Progenitor cell of endocrine pancreas (in vitro differentiated cells): ENCODE measurements around the gene TNNI2. TPM values are rescaled to one million over a fixed set of nuclear protein-coding genes. Genes with fewer than 3 reads are reported as not detected.
A peak's percentile ranks its signal among the peaks of the same experiment; 100 is the strongest.

ENCODE experiments used
- DNase-seq: peaks from one replicate; pipeline ENCODE4 v3.0.0; 2021; ENCODE audit warnings: low spot score; ENCODE audit not compliant: unreplicated experiment
- H3K27ac Mint-ChIP-seq: 2 replicates; pipeline ENCODE4 v1.8.0; 2021; ENCODE audit warnings: mild to moderate bottlenecking, moderate library complexity, mixed read lengths
- H3K27me3 Mint-ChIP-seq: 2 replicates; pipeline ENCODE4 v1.8.0; 2021; ENCODE audit warnings: mixed read lengths
- H3K36me3 Mint-ChIP-seq: 2 replicates; pipeline ENCODE4 v1.8.0; 2022; ENCODE audit warnings: mixed read lengths; ENCODE audit not compliant: insufficient read depth
- H3K4me1 Mint-ChIP-seq: 2 replicates; pipeline ENCODE4 v1.8.0; 2021; ENCODE audit warnings: low read depth, mixed read lengths
- H3K4me3 Mint-ChIP-seq: 2 replicates; pipeline ENCODE4 v1.8.0; 2021; ENCODE audit warnings: low read depth, mild to moderate bottlenecking, moderate library complexity, mixed read lengths
- H3K9me3 Mint-ChIP-seq: 2 replicates; pipeline ENCODE4 v1.8.0; 2021; ENCODE audit warnings: low read depth, mixed read lengths
- long read RNA-seq: library from polyadenylated mRNA; unstranded; transcript quantifications from one replicate; pipeline ENCODE4 v2.0.0, GENCODE V29; 2020
- total RNA-seq: library from RNA; stranded (reverse); gene quantifications from 2 replicates; pipeline ENCODE4 v1.2.1, GENCODE V29; 2021
- TF ChIP-seq, protein P1 (sequence below): fragments of 200-600 bp; sonication (generic); IDR thresholded peaks from one replicate; pipeline ENCODE4 v1.5.0; 2021; ENCODE audit warnings: antibody characterized with exemption, mild to moderate bottlenecking; ENCODE audit not compliant: unreplicated experiment

The TNNI2 gene
- total RNA-seq = 0.55 and 0.69 TPM in 2 replicates
- long read RNA-seq = 0 reads

DNA sequence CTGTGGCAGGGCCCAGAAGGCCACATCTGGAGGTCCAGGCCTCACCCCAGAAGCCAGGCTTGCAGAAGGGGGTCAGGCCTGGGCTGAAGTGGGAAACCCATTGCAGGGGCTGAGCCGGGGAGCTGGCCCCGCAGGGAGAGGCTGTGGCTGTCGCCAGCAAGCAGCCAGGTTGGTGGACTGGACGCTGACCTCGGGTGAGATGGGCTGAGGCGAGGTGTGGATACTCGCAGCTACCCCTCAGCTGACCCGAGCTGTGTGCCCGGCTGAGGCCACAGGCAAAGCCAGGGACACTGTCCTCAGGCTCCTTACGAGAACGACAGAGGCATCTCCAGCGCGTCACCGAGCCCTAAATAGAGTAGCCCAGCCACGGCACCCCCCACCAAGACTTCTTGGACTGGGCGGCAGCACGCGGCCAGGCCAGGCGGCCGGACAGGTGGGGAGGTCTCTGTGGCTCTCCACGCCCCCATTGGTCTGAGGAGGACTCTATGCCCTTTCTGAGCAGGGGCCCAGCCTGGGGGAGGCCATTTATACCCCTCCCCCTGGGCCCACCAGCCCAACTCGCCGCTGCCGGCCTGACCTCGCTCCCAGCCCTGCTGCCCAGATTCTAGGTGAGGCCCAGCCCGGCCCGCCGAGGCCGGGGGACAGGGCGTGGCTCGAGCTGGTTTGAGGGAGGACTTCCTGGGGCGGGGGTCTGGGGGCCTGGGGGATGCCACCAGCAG lies at the start of gene TNNI2:
Gene TNNI2 (plus strand): TSS at position 556 of the 719 bp plus-strand sequence. CDS start 716 bp downstream, outside the sequence.
- TF ChIP-seq, protein P1, sequence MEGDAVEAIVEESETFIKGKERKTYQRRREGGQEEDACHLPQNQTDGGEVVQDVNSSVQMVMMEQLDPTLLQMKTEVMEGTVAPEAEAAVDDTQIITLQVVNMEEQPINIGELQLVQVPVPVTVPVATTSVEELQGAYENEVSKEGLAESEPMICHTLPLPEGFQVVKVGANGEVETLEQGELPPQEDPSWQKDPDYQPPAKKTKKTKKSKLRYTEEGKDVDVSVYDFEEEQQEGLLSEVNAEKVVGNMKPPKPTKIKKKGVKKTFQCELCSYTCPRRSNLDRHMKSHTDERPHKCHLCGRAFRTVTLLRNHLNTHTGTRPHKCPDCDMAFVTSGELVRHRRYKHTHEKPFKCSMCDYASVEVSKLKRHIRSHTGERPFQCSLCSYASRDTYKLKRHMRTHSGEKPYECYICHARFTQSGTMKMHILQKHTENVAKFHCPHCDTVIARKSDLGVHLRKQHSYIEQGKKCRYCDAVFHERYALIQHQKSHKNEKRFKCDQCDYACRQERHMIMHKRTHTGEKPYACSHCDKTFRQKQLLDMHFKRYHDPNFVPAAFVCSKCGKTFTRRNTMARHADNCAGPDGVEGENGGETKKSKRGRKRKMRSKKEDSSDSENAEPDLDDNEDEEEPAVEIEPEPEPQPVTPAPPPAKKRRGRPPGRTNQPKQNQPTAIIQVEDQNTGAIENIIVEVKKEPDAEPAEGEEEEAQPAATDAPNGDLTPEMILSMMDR = no peak
- Mint-ChIP-seq H3K4me3 (no peak within 1 kb of the TSS), H3K4me1 (peaks cover 7% of the 10 kb centered on the region), H3K36me3 (no peaks in the 10 kb centered on the region), H3K27me3 (peaks cover 5% of the 10 kb centered on the region), H3K27ac (no peak within 1 kb of the TSS), H3K9me3 (no peaks in the 10 kb centered on the region)
- no peak for DNase-seq

DNA sequence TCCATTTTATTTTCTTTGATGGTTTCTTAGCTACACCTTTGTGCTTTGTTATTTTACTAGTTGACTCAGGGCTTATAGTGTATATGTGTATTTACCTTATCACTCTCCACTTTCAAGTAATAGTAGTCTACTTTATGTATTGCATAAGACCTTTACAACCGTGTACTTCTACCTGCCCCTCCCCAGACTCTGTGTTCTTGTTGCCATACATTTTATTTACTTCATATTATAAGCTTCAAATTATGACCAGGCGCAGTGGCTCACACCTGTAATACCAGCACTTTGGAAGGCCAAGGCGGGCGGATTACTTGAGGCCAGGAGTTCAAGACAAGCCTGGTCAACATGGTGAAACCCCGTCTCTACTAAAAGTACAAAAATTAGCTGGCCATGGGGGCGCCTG lies 46.9 kb upstream of the TNNI2 start:
- peaks cover 56% of the 10 kb centered on the region for H3K27me3 Mint-ChIP-seq

DNA sequence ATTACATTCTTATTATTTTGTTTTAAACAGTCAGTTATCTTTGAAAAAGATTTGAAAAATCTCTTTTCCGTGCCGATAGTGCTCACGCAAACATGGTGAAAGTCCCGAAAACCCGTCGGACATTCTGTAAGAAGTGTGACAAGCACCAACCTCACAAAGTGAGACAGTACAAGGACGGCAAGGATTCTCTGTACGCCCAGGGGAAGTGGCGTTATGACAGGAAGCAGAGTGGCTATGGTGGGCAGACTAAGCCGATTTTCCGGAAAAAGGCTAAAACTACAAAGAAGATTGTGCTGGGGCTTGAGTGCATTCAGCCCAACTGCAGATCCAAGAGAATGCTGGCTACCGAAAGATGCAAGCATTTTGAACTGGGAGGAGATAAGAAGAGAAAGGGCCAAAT lies 46.3 kb upstream of the TNNI2 start:
- TF ChIP-seq, protein P1 = no peak
- no peak overlapping the region for H3K27ac Mint-ChIP-seq

More for the DNA sequence above, 46.9 kb upstream of the TNNI2 start:
- no peak overlapping the region for H3K27ac Mint-ChIP-seq
- no peaks in the 10 kb centered on the region for H3K36me3 Mint-ChIP-seq
- DNase-seq = no peak
- no peaks in the 10 kb centered on the region for H3K4me1 Mint-ChIP-seq
- no peak overlapping the region for H3K4me3 Mint-ChIP-seq
- H3K9me3 Mint-ChIP-seq = peaks cover 3% of the 10 kb centered on the region
- TF ChIP-seq, protein P1 = no peak

DNA sequence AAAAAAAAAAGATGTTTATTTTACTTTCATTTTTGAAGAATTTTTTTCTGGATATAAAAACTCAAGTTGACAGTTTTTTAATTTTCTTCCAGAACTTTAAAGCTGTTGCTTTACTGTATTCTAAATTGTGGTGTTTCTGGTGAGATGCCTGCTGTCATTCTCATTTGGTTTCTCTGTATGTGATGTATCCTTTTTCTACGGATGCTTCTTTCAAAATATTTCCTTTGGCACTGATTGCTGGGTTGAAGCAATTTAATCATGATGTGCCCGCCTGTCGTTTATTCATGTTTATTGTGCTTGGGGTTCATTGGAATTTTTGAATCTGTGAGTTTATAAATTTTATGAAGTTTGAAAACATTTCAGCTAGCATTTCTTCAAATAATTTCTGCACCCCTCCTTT lies 45.7 kb upstream of the TNNI2 start:
- Mint-ChIP-seq H3K27ac (no peak overlapping the region), H3K9me3 (peaks cover 3% of the 10 kb centered on the region), H3K27me3 (peaks cover 60% of the 10 kb centered on the region), H3K4me1 (no peaks in the 10 kb centered on the region), H3K36me3 (no peaks in the 10 kb centered on the region), H3K4me3 (no peak overlapping the region)
- TF ChIP-seq, protein P1 = no peak
- DNase-seq = no peak

More for the DNA sequence above, 46.3 kb upstream of the TNNI2 start:
- Mint-ChIP-seq H3K4me1 (no peaks in the 10 kb centered on the region), H3K36me3 (no peaks in the 10 kb centered on the region), H3K27me3 (peaks cover 59% of the 10 kb centered on the region), H3K4me3 (no peak overlapping the region), H3K9me3 (peaks cover 3% of the 10 kb centered on the region)
- no peak for DNase-seq

DNA sequence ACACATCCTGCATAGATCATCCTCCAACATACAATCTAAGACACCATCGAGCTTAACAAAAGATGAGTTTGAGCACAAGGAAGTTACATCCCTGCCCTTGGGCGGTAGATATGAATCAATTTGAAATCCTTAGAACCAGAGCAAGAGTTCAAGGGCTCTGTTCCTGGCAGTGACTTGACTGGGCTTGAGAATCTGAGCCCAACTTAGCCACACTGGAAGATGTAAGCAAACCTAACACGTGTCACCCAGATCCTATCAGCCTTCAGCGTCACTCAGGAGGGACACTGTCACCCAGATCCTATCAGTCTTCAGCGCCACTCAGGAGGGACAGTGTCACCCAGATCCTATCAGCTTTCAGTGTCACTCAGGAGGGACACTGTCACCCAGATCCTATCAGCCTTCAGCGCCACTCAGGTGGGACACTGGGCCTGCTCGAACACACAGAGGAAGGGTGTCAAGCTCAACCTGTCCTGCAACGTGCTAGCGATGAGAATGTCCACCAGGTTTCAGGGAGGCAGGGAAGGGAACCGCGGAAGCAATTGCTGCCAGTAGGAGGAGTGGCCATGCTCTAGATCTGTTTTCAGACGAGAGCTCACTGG lies 42.3 kb upstream of the TNNI2 start:
- H3K36me3 Mint-ChIP-seq = no peaks in the 10 kb centered on the region
- H3K4me1 Mint-ChIP-seq = no peaks in the 10 kb centered on the region
- no peak overlapping the region for H3K4me3 Mint-ChIP-seq
- H3K9me3 Mint-ChIP-seq = no peaks in the 10 kb centered on the region
- H3K27ac Mint-ChIP-seq = peak overlapping the region; percentile 52
- no peak for DNase-seq
- TF ChIP-seq, protein P1 = no peak
- H3K27me3 Mint-ChIP-seq = peaks cover 50% of the 10 kb centered on the region
